ENCODE measurements around the gene TTC7B.

DNA sequence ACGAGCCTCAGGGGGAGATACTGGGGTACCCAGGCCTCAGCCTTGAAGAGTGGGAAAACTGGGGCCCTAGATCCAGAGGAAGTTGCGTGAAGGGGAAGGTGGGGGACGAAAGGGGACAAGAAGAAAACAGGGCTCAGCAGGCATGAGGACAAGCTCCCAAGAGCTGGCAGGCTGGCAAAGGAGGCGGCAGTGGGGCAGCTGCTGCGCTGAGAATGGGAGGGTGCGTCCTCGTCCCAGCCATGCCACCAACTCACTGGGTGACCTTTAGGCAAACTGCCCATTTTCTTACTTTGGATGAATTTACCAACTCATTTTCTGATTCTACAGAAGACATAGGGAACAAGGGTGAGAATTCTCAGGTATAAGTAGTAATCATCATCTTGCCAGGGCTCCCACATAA lies 133.6 kb downstream of the TTC7B start:
- TF ChIP-seq, protein P1, sequence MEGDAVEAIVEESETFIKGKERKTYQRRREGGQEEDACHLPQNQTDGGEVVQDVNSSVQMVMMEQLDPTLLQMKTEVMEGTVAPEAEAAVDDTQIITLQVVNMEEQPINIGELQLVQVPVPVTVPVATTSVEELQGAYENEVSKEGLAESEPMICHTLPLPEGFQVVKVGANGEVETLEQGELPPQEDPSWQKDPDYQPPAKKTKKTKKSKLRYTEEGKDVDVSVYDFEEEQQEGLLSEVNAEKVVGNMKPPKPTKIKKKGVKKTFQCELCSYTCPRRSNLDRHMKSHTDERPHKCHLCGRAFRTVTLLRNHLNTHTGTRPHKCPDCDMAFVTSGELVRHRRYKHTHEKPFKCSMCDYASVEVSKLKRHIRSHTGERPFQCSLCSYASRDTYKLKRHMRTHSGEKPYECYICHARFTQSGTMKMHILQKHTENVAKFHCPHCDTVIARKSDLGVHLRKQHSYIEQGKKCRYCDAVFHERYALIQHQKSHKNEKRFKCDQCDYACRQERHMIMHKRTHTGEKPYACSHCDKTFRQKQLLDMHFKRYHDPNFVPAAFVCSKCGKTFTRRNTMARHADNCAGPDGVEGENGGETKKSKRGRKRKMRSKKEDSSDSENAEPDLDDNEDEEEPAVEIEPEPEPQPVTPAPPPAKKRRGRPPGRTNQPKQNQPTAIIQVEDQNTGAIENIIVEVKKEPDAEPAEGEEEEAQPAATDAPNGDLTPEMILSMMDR (optimal IDR thresholded peaks at IDR 0.05 in 1 of 3, IDR thresholded peaks at IDR 0.05 in 1 of 3, conservative IDR thresholded peaks at IDR 0.05 in 1 of 3; ENCODE audit: extremely low read depth in 1 of 3, insufficient read depth in 2 of 3, low read length in 3 of 3): no peak
- no peak for TF ChIP-seq EZH2 (IDR thresholded peaks at IDR 0.05; ENCODE audit: low read length)

Measured in keratinocyte (primary cell).